GM21381 (cell line): ENCODE data around the gene LAMB1.
"Not testable (repeated sequence)": the region's sequence is repeated elsewhere in the genome, so short reads cannot be mapped to it uniquely, and the experiment has no call there.

Experiments used
- ATAC-seq: cut with Tn5 transposase; IDR thresholded peaks from one replicate; pipeline ENCODE4 v1.9.1; 2021; ENCODE audit warnings: mild to moderate bottlenecking, moderate library complexity; ENCODE audit not compliant: unreplicated experiment

Gene LAMB1

DNA sequence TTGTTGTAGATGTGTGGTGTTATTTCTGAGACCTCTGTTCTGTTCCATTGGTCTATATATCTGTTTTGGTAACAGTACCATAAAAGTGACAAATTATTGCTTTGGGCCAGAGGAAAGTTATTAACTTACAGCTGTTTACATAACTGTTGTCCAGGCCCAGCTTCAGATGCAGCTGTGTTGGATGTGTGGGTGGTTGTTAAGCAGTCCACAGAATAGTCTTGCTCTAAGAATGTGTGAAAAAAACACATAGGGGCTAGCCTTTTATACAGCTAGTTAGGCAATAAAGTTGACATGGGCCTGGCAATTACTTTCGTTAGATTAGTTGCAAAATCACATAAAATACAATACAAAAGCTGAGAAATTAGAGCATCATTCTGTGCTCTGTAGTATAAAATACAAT, 80.1 kb downstream of the LAMB1 start:
- ATAC-seq = no peak

DNA sequence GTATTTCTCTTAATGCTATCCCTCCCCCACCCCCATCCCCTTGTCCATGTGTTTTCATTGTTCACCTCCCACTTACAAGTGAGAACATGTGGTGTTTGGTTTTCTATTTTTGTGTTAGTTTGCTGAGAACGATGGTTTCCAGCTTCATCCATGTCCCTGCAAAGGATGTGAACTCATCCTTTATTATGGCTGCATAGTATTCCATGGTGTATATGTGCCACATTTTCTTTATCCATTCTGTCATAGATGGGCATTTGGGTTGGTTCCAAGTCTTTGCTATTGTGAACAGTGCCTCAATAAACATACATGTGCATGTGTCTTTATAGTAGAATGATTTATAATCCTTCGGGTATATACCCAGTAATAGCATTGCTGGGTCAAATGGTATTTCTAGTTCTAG, 81.1 kb downstream of the LAMB1 start:
- ATAC-seq = not testable (repeated sequence)

DNA sequence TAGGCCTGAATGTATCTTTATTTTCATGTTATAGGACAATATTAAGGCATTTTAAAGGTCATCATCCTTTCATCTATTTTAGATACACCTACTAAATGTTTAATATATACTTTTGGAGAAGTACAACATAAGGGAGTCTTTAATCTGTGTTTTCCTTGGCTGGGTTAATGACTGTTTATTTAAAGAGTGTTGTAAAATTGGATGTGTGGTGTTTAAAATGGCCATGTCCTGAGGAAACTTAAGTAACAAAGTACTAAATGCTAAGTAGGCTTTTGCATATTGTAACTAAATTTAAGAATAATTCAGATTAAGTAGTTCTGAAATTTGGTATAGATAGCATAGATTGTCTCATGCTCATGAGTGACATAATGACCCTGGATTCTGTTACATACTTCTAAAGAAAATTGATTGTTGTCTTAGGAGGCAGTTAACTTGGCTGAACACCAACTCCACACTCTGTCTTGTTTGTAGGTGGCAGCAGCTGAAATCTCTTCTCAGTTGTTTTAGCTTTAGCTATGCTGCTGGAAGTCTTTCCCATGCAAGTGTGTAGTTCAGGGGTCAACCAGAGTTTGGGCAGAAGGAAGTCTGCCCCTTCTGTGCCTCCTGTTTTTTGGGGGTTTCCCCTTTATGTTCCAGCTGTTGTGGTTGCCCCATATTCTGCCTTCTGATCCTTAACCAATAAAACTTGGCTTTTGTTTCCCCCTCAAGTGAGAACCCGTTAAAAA, 82.8 kb downstream of the LAMB1 start:
- ATAC-seq = no peak

DNA sequence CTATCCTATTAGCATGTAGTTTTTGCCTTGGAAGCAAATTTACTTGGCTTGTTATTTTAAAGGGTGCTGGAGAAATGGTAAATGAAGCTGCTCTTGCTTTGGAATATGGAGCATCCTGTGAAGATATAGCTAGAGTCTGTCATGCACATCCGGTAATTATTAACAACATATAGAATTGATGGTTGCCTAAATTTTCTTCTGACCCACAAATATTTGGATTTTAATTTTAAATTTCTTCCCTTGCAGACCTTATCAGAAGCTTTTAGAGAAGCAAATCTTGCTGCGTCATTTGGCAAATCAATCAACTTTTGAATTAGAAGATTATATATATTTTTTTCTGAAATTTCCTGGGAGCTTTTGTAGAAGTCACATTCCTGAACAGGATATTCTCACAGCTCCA, 84.0 kb downstream of the LAMB1 start:
- ATAC-seq = no peak

DNA sequence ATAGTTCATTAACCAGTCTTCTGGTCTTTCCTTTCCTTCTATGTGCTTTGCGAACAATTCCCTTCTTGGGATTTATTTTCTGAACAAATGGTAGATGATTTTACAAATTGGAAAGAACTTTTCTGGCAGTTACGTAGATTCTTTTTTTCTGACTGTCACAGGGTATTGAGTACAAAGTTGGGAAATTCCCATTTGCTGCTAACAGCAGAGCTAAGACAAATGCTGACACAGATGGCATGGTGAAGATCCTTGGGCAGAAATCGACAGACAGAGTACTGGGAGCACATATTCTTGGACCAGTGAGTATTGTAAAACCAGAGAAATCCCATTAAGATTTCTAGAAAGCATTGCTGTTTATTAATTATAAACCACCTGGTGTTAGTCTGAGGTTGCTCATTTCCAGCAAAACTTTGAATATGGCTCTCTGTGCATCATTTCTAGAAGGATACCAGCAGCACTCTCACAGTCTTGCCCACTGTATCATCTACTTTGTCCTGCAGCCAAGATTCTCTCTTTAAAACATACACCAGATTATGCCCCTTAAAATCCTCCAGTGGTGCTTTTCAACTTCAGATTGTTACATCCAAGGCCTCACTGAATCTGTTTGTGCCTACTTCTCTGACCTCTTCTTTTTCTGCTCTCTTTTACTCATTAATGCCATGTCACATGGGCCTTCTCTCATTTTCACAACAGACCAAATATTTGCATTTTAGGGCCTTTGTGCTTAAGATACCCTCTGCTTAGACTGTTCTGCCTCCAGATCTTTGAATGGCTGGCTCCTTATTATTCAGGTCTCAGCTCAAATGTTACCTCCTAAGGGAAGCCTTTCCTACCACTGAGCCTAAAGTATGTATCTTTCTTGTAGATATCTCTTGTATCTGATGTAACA, 85.0 kb downstream of the LAMB1 start:
- peak; percentile 80 for ATAC-seq

DNA sequence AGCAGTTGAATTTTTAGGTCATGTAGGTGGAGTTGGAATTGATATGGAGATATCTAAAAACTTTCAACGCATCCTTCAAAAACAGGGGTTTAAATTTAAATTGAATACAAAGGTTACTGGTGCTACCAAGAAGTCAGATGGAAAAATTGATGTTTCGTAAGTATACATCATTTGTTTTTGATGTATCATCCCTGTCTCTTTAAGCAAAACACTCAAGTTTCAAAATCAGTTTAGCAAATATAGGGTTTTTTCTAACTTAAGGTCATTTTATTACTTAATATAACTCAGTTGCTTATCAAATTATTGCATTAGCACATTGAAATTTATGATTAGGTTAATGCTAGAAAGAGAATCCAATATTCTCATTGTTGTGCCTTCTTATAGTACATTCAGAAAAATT, 87.4 kb downstream of the LAMB1 start:
- ATAC-seq = no peak

GRCh38 chr7:107914831-107915230, 88.1 kb downstream of the LAMB1 start:
- ATAC-seq = no peak

DNA sequence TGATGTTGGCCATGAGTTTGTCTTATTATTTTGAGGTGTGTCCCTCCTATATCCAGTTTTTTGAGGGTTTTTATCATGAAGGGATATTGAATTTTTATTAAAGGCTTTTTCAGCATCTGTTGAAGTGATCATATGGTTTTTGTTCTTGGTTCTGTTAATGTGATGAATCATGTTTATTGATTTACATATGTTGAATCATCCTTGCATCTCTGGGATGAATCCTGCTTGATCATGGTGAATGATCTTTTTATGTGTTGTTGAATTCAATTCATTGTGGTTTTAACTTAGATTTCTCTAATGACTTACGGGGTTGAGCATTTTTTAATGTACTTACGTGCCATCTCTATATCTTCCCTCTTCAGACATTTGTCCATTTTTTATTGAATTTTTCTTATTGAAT, 89.1 kb downstream of the LAMB1 start:
- no peak for ATAC-seq

DNA sequence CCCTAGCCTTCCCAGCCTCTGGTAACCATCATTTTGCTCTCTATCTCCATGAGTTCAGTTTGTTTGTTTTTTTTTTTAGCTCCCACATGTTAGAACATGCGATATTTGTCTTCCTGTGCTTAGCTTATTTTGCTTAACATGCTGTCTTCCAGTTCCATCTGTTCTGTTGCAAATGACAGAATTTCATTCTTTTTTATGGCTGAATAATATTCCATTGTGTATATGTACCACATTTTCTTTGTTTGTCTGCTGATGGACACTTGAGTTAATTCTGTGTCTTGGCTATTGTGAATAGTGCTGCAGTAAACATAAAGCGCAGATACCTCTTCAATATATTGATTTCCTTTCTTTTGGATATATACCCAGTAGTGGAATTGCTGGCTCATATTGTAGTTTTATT, 91.0 kb downstream of the LAMB1 start:
- no peak for ATAC-seq

- ATAC-seq = no peak
These were observed 93.5 kb downstream of the LAMB1 start for GRCh38 chr7:107909445-107909844.

DNA sequence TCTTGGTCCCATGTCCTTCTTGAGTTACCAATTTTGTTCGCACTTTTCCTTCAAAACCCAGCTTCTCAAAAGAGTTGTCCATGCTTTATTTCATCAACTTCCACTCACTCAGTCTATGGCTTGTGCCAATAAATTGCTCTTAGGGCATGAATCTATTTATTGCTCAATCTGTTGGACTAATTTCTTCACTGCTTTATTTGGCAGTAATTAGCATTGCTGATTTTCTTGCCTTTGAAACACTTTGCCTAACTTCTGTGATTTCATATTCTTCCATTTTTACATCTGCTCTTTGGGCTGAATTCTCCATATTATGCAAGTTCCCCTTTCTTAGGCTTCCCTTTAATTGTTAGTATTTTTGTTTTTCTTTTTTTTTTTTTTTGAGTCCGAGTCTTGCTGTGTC, 95.2 kb downstream of the LAMB1 start:
- no peak for ATAC-seq

DNA sequence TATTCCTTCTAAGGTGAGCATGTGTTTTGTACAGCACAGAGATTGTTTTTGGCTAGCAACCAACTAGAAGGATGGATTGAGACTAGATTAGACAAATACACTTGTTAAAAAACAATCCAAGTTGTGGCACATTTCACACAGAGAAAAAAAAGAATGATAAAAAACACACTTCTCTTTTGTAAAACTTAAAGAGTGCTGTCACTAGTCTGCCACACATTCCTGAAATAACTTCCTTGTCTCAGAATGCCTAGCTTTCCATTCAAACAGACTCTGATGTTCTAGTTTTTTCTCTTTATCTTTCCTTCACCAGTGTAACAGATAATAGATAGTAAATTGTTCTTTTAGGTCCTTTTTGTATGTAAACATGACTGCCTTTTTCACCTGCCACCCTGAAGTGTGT, 100.6 kb downstream of the LAMB1 start:
- no peak for ATAC-seq

DNA sequence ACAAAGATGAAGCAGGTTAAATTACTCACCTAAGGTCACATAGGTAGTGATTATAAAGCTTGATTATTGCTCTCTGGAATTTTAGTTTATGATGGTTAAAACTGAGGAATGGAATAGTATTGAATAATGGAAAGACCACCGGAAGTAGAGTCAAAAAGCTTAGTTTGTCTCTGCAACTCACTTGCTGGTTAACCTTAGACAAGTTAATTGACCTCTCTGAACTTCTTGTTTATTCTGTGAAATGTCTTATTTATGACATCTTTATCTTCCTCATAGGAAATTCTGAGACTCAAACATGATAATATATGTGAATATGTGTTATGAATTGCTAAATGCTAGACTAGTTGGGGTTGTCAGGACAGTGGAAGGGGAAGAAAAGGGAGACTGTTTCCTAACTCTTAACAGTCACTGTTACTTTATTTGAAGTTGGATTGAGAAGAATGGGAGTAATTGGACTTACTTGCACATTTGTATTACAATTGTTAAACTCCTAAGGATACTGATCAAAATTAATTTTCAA, 102.4 kb downstream of the LAMB1 start:
- no peak for ATAC-seq

GRCh38 chr7:107898997-107899594, 103.9 kb downstream of the LAMB1 start:
- ATAC-seq = no peak

DNA sequence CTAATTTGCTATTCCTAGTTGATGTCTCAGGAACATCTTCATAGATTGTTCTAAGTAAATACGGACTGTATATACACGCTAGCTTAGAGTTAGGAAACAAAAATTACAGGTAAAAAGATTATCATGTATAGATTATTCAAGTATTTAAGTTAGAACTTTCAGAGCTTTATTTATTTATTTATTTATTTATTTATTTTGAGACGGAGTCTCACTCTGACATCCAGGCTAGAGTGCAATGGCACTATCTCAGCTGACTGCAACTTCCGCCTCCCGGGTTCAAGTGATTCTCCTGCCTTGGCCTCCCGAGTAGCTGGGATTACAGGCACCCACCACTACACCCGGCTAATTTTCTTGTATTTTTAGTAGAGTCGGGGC, 110.6 kb downstream of the LAMB1 start:
- not testable (repeated sequence) for ATAC-seq

- peak; percentile 26 for ATAC-seq
These were observed 111.2 kb downstream of the LAMB1 start for GRCh38 chr7:107891636-107892366.

GRCh38 chr7:107890962-107891635, 111.9 kb downstream of the LAMB1 start, which contains the start of gene DLD:
TSS of gene DLD (plus strand) at chr7:107891183. CDS start at chr7:107891251, 68 bp downstream.
- peak; percentile 97 for ATAC-seq

- ATAC-seq = peak; percentile 1
These were observed 112.4 kb downstream of the LAMB1 start for GRCh38 chr7:107890493-107890961.

DNA sequence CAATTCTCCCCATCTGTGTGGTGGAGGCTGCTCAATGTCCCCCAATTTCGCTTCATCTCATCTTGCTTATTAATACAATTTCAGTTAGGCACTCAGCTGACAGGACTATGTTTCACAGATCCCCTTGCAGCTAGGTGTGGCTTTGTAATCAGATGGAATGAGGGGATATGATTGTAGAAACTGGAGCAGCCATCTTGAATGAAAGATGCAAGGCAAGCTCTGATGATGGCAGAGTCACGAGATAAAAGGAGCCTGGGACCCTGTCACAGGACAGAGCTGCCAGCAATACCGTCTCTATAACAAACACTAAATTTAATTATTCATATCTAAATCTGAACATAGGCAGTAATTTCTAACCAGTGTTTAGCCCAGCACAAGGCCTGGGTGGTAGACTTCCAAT, 113.0 kb downstream of the LAMB1 start:
- ATAC-seq = no peak

DNA sequence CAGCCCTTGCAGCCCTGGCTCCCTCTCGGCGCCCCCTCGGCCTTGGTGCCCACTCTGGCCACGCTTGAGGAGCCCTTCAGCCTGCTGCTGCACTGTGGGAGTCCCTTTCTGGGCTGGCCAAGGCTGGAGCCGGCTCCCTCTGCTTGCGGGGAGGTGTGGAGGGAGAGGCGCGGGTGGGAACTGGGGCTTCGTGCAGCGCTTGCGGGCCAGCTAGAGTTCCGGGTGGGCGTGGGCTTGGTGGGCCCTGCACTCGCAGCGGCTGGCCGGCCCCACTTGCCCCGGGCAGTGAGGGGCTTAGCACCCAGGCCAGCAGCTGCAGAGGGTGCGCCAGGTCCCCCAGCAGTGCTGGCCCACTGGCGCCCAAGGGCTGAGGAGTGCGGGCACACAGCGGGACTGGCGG, 115.1 kb downstream of the LAMB1 start:
- not testable (repeated sequence) for ATAC-seq
